Heart left ventricle (tissue), 16 donors: ENCODE results near the gene PRKAG2. TPM values are rescaled to one million over a fixed set of nuclear protein-coding genes. Genes with fewer than 3 reads are reported as not detected.

Source experiments
- ATAC-seq, 4 donors: fragments of 200-7000 bp; cut with Tn5 transposase; one replicate each; pipeline ENCODE4 v1.9.1; 2020 to 2022; ENCODE audit warnings: moderate library complexity in 4 of 4, mild to moderate bottlenecking in 3 of 4, moderate number of reproducible peaks in 1 of 4
- DNase-seq, 5 donors: peaks; one replicate each; pipeline ENCODE4 v3.0.0-alpha.2; 2020
- H3K27ac ChIP-seq, 12 donors: fragments of 200-600 bp; sonication (generic) in 4 of 12; one replicate each; pipeline versions ENCODE4 v1.5.0 to v1.8.0; 2016 to 2022; ENCODE audit warnings: mild to moderate bottlenecking in 2 of 12
- H3K27me3 ChIP-seq, 9 donors: fragments of 200-600 bp; sonication (generic) in 2 of 9; one replicate each; pipeline versions ENCODE4 v1.5.1 to v1.8.0; 2016 to 2022; ENCODE audit warnings: mild to moderate bottlenecking in 3 of 9
- H3K36me3 ChIP-seq, 9 donors: fragments of 200-600 bp; sonication (generic) in 2 of 9; one replicate each; pipeline versions ENCODE4 v1.5.0 to v1.8.0; 2018 to 2022; ENCODE audit warnings: mild to moderate bottlenecking in 2 of 9
- H3K4me1 ChIP-seq, 12 donors: fragments of 200-600 bp; sonication (generic) in 4 of 12; one replicate each; pipeline versions ENCODE4 v1.5.0 to v1.8.0; 2016 to 2022; ENCODE audit warnings: mild to moderate bottlenecking in 3 of 12
- H3K4me3 ChIP-seq, 12 donors: fragments of 200-600 bp; sonication (generic) in 4 of 12; one replicate each; pipeline versions ENCODE4 v1.5.0 to v1.8.0; 2017 to 2022; ENCODE audit warnings: mild to moderate bottlenecking in 9 of 12, moderate library complexity in 4 of 12
- H3K9me3 ChIP-seq, 12 donors: fragments of 200-600 bp; sonication (generic) in 4 of 12; one replicate each; pipeline versions ENCODE4 v1.5.0 to v1.8.0; 2016 to 2022; ENCODE audit warnings: mild to moderate bottlenecking in 1 of 12
- POLR2A ChIP-seq, 2 donors: fragments of 450-650 bp; IDR thresholded peaks; one replicate each; pipeline ENCODE4 v1.6.1; 2017; ENCODE audit warnings: antibody characterized with exemption in 2 of 2, mild to moderate bottlenecking in 2 of 2, moderate library complexity in 2 of 2
- WGBS, 4 donors: extraction: QIAGEN DNeasy Blood & Tissue Kit in 2 of 4; methylation state at CpG; one replicate each; pipeline versions ENCODE4 v1.1.5 to v1.1.7; 2013 to 2018; 5-methylcytosine and 5-hydroxymethylcytosine counted together
- intact Hi-C, 10 donors: fragments of 100-400 bp; cut with DNase I; formaldehyde crosslinking; loops; one replicate each; pipeline versions ENCODE4 v1.11.1 to v1.14.2; 2022
- polyA plus RNA-seq, 2 donors: library from polyadenylated mRNA; stranded (reverse); fragments of 200-250 nt; gene quantifications; one replicate each; pipeline ENCODE4 v1.2.3, GENCODE V29; 2013
- total RNA-seq, 9 donors: library from RNA; depleted of rRNA in 2 of 9; stranded (reverse); fragments of >200 nt in 2 of 9; fragmentation: NEBNext Ultra II Directional in 3 of 9; extraction: Animal tissue kit (Norgen Biotek cat#: 25700) in 3 of 9; gene quantifications; one replicate each; pipeline versions ENCODE4 v1.1.0 to v1.2.4, GENCODE V29; 2016 to 2023
- TF ChIP-seq, protein P1 (sequence below), 12 donors: fragments of 200-600 bp; sonication (generic) in 4 of 12; IDR thresholded peaks; one replicate each; pipeline versions ENCODE4 v1.5.0 to v1.8.0; 2018 to 2022; ENCODE audit warnings: antibody characterized with exemption in 12 of 12, mild to moderate bottlenecking in 5 of 12
- donor health status: ischemic (EF 13 %, LVEDD 7.1; RV severe dilation, severe dysfunction).
- donor health status: healthy with polysubstance abuse.
- donor health status: DM: no; HTN: yes; CAD: no.
- donor health status: DM: no; HTN: no; CAD: no.
- donor health status: ischemic (EF 25% LVEDD 6.9; RV normal size, moderate dysfunction).
- donor health status: ischemic (EF 25% LVEDD 5.7; RV mildly dilated, moderate dysfunction).
- donor health status: healthy.
- donor health status: DM: yes; HTN: yes; CAD: no.
- donor health status: ischemic (EF 35%, LVEDD 5.7; RV mildly dilated, moderate dysfunction).
- donor health status: nonischemic (EF 11% LVEDD 7.7; RV severe dilation, severe dysfunction).
- donor health status: DM: yes; HTN: yes; CAD: no.
- donor health status: PGD.
- donor health status: ischemic (EF 29% LVEDD 5.4; RV normal size, mild dysfunction).
- donor health status: nonischemic (EF 23%, LVEDD 6.1; RV moderate dilation, normal function).

PRKAG2 gene
- total and polyA plus RNA-seq, 11 donors, result 50.2 to 179 (median 108) TPM

GRCh38 chr7:151726652-151727578 lies 150.0 kb downstream of the PRKAG2 start:
- H3K4me3 ChIP-seq, result no peak overlapping the region
- peak overlapping the region in 10 of 12 donors; percentile 24 to 97 (median 59) for H3K27ac ChIP-seq
- WGBS, 4 donors, result 72 to 74% (median 73%) methylated on average over 20 to 23 of the region's 23 CpGs
- no peaks in the 10 kb centered on the region for H3K36me3 ChIP-seq
- intact Hi-C loops, result no loop called here
- no peak for ATAC-seq
- no peaks in the 10 kb centered on the region for H3K27me3 ChIP-seq
- peaks cover 0 to 83% (median 32%) of the 10 kb centered on the region in 12 donors for H3K4me1 ChIP-seq
- no peaks in the 10 kb centered on the region for H3K9me3 ChIP-seq
- no peak for DNase-seq
- TF ChIP-seq, protein P1, sequence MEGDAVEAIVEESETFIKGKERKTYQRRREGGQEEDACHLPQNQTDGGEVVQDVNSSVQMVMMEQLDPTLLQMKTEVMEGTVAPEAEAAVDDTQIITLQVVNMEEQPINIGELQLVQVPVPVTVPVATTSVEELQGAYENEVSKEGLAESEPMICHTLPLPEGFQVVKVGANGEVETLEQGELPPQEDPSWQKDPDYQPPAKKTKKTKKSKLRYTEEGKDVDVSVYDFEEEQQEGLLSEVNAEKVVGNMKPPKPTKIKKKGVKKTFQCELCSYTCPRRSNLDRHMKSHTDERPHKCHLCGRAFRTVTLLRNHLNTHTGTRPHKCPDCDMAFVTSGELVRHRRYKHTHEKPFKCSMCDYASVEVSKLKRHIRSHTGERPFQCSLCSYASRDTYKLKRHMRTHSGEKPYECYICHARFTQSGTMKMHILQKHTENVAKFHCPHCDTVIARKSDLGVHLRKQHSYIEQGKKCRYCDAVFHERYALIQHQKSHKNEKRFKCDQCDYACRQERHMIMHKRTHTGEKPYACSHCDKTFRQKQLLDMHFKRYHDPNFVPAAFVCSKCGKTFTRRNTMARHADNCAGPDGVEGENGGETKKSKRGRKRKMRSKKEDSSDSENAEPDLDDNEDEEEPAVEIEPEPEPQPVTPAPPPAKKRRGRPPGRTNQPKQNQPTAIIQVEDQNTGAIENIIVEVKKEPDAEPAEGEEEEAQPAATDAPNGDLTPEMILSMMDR (IDR thresholded peaks at IDR 0.05), result no peak
- TF ChIP-seq POLR2A (IDR thresholded peaks at IDR 0.05), result no peak

- peak overlapping the region in 11 of 12 donors; percentile 4 to 97 (median 51) for H3K27ac ChIP-seq
These were observed 150.9 kb downstream of the PRKAG2 start for GRCh38 chr7:151725844-151726651.

DNA sequence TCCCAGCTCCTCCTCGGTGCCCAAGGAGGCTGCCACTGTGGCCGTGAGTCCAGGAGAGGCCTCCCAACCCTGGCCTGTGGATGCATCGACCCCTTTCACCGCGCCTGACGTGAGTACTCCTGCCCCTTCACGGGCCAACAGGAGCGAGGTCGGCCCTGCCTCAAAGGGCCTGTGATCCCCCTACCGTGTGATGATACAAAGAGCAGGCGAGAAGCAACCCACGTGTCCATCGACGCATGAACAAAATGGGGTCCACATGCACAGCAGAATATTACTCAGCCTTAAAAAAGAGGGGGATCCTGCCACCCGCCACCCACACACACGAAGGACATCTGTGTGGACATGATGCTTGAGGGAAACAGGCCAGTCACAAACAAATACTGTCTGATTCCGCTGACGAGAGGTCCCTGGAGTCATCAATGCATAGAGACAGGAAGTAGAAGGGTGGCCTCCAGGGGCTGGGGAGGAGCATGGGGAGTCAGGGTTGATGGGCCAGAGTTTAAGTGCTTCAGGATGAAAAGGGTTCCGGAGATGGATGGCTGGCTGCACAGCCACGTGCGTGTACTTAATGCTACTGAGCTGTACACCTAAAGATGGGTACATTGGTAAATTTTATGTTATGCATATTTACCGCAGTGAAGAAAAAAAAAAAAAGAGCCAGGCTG lies 151.9 kb downstream of the PRKAG2 start:
- Histone ChIP-seq H3K9me3 (no peaks in the 10 kb centered on the region), H3K27me3 (no peaks in the 10 kb centered on the region), H3K36me3 (no peaks in the 10 kb centered on the region), H3K4me1 (peaks cover 0 to 83% (median 40%) of the 10 kb centered on the region in 12 donors), H3K4me3 (no peak overlapping the region), H3K27ac (peak overlapping the region in 11 of 12 donors; percentile 2 to 97 (median 50))
- no peak for TF ChIP-seq POLR2A (IDR thresholded peaks at IDR 0.05)
- TF ChIP-seq, protein P1 (IDR thresholded peaks at IDR 0.05), result no peak
- intact Hi-C loops, result no loop called here
- DNase-seq, result peak in 1 of 5 donors; percentile 30
- ATAC-seq, result no peak
- whole genome bisulfite sequencing, 4 donors, result 87 to 93% (median 88%) methylated on average over 21 to 22 of the region's 22 CpGs

More at GRCh38 chr7:151725844-151726651, 150.9 kb downstream of the PRKAG2 start:
- no peak overlapping the region for H3K4me3 ChIP-seq
- no peaks in the 10 kb centered on the region for H3K36me3 ChIP-seq
- 55 to 71% (median 63%) methylated on average over 22 to 23 of the region's 23 CpGs for WGBS, 4 donors
- no peaks in the 10 kb centered on the region for H3K27me3 ChIP-seq
- TF ChIP-seq, protein P1 (IDR thresholded peaks at IDR 0.05), result peak in 3 of 12 donors; percentile 7 to 32 (median 11)
- TF ChIP-seq POLR2A (IDR thresholded peaks at IDR 0.05), result peak in 1 of 2 donors; percentile 12
- intact Hi-C loops, result no loop called here
- ATAC-seq (peak in 3 of 4 donors; percentile 21 to 36 (median 35)), DNase-seq (peak in 1 of 5 donors; percentile 52)
- no peaks in the 10 kb centered on the region for H3K9me3 ChIP-seq
- peaks cover 0 to 85% (median 38%) of the 10 kb centered on the region in 12 donors for H3K4me1 ChIP-seq
